GM18511 (cell line): ENCODE data around the gene AP2A1.

Experiments
- ATAC-seq: cut with Tn5 transposase; IDR thresholded peaks from one replicate; pipeline ENCODE4 v1.9.1; 2021; ENCODE audit warnings: mild to moderate bottlenecking, moderate library complexity; ENCODE audit not compliant: unreplicated experiment

The AP2A1 gene

DNA sequence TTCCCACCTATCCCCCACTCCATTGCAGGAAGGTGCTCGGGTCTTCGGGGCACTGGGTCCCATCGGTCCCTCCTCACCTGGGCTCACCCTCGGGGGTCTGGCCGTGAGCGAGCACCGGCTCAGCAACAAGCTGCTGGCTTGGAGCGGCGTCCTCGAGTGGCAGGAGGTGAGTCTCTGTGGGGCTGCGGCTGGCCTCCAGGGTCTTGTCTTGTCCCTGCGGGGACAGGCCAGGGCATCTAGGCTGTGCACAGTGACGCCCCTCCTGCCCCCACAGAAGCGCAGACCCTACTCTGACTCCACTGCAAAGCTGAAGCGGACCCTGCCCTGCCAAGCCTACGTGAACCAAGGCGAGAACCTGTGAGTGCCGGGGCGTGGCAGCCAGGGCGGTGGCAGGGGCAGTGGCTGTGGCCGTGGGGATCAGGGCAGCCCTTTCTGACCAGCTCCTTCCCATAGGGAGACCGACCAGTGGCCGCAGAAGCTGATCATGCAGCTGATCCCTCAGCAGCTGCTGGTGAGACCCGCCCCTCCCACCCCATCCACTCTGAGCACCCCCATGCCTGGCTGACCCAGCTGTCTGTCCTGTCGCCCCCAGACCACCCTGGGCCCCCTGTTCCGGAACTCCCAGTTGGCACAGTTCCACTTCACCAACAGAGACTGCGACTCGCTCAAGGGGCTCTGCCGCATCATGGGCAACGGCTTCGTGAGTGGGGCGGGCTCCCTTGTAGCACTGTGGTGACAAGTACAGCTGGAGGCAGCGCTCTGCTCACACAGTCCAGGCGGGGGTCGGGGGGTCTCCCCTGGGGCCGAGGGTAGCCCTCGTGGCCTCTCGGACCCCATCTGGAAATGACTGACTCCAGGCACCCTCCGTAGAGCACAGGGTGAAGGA, 87.8 kb downstream of the AP2A1 start:
- no peak for ATAC-seq

DNA sequence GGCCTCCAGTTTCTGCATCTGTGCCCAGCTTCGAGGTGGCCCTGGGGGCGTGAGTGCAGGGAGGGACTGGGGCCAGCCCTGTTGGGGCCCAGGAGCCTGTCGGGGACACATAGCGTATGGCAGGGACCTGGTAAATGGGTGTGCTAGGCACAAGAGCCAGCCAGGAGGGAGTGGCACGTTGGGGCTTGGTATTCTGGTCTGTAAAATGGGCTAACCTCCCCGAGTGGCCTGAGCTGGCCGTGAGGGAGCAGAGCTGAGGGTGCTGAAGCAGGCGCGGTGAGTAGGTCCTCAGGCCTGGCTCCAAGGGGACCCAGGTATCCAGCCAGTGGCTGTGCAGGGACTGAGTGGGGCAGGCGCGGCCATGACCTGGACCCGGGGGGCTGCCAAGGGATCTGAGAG, 88.5 kb downstream of the AP2A1 start:
- no peak for ATAC-seq

DNA sequence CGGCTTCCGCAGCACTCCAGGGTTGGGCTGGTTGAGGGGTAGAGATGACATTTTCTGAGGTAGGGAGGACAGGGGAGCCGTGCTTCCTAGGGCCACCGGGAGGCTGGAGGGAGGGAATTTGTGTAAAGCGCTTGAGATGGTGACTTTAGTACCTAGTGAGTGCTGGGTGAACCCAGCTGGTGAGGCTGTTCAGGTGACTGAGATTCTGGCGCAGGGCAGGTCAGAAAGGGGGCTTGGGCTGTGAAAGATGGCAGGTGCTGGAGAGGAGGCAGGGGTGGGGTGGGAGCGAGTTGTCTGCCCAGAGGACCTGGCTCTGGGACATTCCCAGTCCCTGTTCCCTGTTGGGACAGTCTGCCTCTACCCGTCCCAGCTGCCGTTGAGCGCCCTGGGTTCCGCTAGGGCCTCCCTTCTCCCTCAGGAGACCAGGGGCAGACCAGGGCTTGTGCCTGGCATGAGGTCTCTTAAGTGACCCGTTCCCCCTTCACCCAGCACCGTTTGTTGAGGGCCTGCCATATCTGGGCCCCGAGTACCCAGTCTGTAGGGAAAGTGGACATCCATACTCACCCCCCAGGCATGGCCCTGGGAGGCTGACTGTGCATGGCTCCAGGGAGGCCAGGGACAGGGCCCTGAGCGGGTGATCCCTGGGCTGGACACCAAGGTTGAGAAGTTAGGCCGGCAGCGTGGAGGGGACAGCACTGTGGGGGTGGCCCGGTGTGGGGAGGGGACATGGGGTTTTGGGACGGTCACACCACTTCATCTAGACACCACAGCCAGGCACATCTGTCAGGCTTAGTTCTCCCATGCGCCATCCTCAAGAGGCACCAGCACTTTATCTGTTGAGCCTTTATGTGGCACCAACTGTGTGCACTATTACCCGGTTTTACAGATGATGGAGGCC, 89.1 kb downstream of the AP2A1 start:
- ATAC-seq: no peak

DNA sequence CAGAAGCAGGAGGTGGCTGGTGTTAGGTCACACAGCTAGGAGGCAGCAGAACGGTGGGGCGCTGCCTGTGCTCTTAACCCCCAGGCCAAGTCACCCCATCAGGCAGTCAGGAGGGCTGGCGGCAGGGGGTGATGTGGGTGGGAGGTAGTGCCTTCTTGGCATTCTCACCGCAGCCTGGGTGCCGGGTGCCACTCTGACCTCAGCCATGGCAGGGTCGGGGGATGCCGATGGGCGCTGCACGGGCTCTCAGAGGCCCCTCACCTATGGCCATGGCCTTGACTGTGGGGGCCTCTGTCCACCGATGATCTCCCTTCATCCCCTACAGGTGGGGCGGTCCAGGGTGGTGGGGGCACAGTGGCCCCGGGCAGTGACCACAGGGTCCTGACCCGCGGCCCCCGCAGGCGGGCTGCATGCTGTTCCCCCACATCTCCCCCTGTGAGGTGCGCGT, 89.8 kb downstream of the AP2A1 start:
- ATAC-seq: no peak
